Esophagus squamous epithelium (tissue), 5 donors: ENCODE results near the gene ZNF320. TPM values are rescaled to one million over a fixed set of nuclear protein-coding genes. Genes with fewer than 3 reads are reported as not detected.
"Not testable (repeated sequence)": the region's sequence is repeated elsewhere in the genome, so short reads cannot be mapped to it uniquely, and the experiment has no call there.

Experiments
- DNase-seq: peaks from one replicate; lab custom pipeline; 2025; lab: John Stamatoyannopoulos, UW
- H3K27ac ChIP-seq, 4 donors: fragments of 200-600 bp; sonication (generic); one replicate each; pipeline ENCODE4 v1.5.1; 2016 to 2019; ENCODE audit warnings: mild to moderate bottlenecking in 1 of 4
- H3K27me3 ChIP-seq, 4 donors: fragments of 200-600 bp; sonication (generic); 1 replicate in 3 of 4; 2 replicates in 1 of 4; pipeline versions ENCODE4 v1.5.1 to v1.6.0; 2017 to 2021; ENCODE audit warnings: antibody characterized with exemption in 1 of 4
- H3K36me3 ChIP-seq, 3 donors: fragments of 200-600 bp; sonication (generic); one replicate each; pipeline ENCODE4 v1.5.1; 2016 to 2019
- H3K4me1 ChIP-seq, 3 donors: fragments of 200-600 bp; sonication (generic); one replicate each; pipeline ENCODE4 v1.5.1; 2017 to 2019
- H3K4me3 ChIP-seq, 4 donors: fragments of 200-600 bp; sonication (generic); 1 replicate in 3 of 4; 2 replicates in 1 of 4; pipeline ENCODE4 v1.5.1; 2016 to 2019; ENCODE audit warnings: mild to moderate bottlenecking in 2 of 4, moderate library complexity in 1 of 4
- H3K9me3 ChIP-seq, 3 donors: fragments of 200-600 bp; sonication (generic); one replicate each; pipeline ENCODE4 v1.5.1; 2016 to 2019
- CTCF ChIP-seq, 6 experiments: fragments of 450-650 bp in 4 of 6; fragments of 200-600 bp in 2 of 6; sonication (generic) in 2 of 6; IDR thresholded peaks; one replicate each; pipeline ENCODE4 v1.5.1; 2016 to 2019; ENCODE audit warnings: antibody characterized with exemption in 6 of 6, mild to moderate bottlenecking in 4 of 6, moderate library complexity in 4 of 6
- POLR2A ChIP-seq, 4 donors: fragments of 450-650 bp; IDR thresholded peaks; one replicate each; pipeline ENCODE4 v1.6.1; 2017; ENCODE audit warnings: antibody characterized with exemption in 4 of 4, mild to moderate bottlenecking in 4 of 4, moderate library complexity in 3 of 4
- WGBS, 2 donors: methylation state at CpG; one replicate each; pipeline ENCODE4 v1.1.5; 2018; 5-methylcytosine and 5-hydroxymethylcytosine counted together
- intact Hi-C: fragments of 100-400 bp; cut with DNase I; formaldehyde crosslinking; loops from one replicate; pipeline ENCODE4 v1.15.0; 2022
- total RNA-seq, 4 donors: library from RNA; depleted of rRNA; stranded (reverse); fragments of >200 nt; gene quantifications; one replicate each; pipeline ENCODE4 v1.1.0, GENCODE V29; 2016
- donor health status: DM: yes; HTN: yes; CAD: no.

The ZNF320 gene
- total RNA-seq, 4 donors from 2014 or later = 2.3 to 10.5 (median 5.5) TPM

- no peak for DNase-seq
- WGBS, 2 donors = 84 to 85% methylated on average over 4 of the region's 4 CpGs
- Histone ChIP-seq H3K36me3 (peaks cover 0 to 94% (median 6%) of the 10 kb centered on the region in 3 donors), H3K27me3 (no peaks in the 10 kb centered on the region), H3K4me1 (no peaks in the 10 kb centered on the region), H3K9me3 (peaks cover 0 to 16% (median 9%) of the 10 kb centered on the region in 3 donors), H3K4me3 (no peak overlapping the region), H3K27ac (no peak overlapping the region)
- no peak for TF ChIP-seq CTCF (IDR thresholded peaks at IDR 0.05)
- no peak for TF ChIP-seq POLR2A (IDR thresholded peaks at IDR 0.05)
- intact Hi-C loops = no loop called here
Observed at GRCh38 chr19:52889931-52890330, 7.5 kb downstream of the ZNF320 start.

GRCh38 chr19:52889076-52889475 lies 8.4 kb downstream of the ZNF320 start:
- Histone ChIP-seq H3K27me3 (no peaks in the 10 kb centered on the region), H3K36me3 (peaks cover 0 to 97% (median 14%) of the 10 kb centered on the region in 3 donors), H3K4me3 (no peak overlapping the region), H3K9me3 (peaks cover 0 to 25% (median 18%) of the 10 kb centered on the region in 3 donors), H3K27ac (no peak overlapping the region), H3K4me1 (no peaks in the 10 kb centered on the region)
- no peak for DNase-seq
- 82 to 89% methylated on average over 7 of the region's 7 CpGs for WGBS, 2 donors
- TF ChIP-seq POLR2A (IDR thresholded peaks at IDR 0.05) (no peak), CTCF (IDR thresholded peaks at IDR 0.05) (no peak)
- intact Hi-C loops = no loop called here

- TF ChIP-seq CTCF (IDR thresholded peaks at IDR 0.05) (no peak), POLR2A (IDR thresholded peaks at IDR 0.05) (no peak)
- Histone ChIP-seq H3K27me3 (no peaks in the 10 kb centered on the region), H3K9me3 (peaks cover 0 to 93% (median 59%) of the 10 kb centered on the region in 3 donors), H3K4me1 (no peaks in the 10 kb centered on the region), H3K27ac (no peak overlapping the region), H3K36me3 (peaks cover 12 to 78% (median 28%) of the 10 kb centered on the region in 3 donors), H3K4me3 (no peak overlapping the region)
- intact Hi-C loops = no loop called here
- 82 to 87% methylated on average over 11 of the region's 11 CpGs for WGBS, 2 donors
- DNase-seq = no peak
Observed at GRCh38 chr19:52880895-52881389, 16.5 kb downstream of the ZNF320 start.

GRCh38 chr19:52872996-52873395 lies 24.4 kb downstream of the ZNF320 start:
- H3K27me3 ChIP-seq, intact Hi-C loops, H3K4me1 ChIP-seq, H3K36me3 ChIP-seq, DNase-seq, H3K4me3 ChIP-seq, H3K27ac ChIP-seq: not testable (repeated sequence)
- peaks cover 0 to 34% (median 0%) of the 10 kb centered on the region in 3 donors for H3K9me3 ChIP-seq
- WGBS, 2 donors = 67 to 68% methylated on average over 6 of the region's 6 CpGs

- Histone ChIP-seq H3K4me3 (no peak overlapping the region), H3K27ac (no peak overlapping the region), H3K4me1 (no peaks in the 10 kb centered on the region), H3K27me3 (no peaks in the 10 kb centered on the region), H3K9me3 (peaks cover 0 to 23% (median 0%) of the 10 kb centered on the region in 3 donors), H3K36me3 (no peaks in the 10 kb centered on the region)
- no peak for DNase-seq
- TF ChIP-seq CTCF (IDR thresholded peaks at IDR 0.05) (no peak), POLR2A (IDR thresholded peaks at IDR 0.05) (no peak)
- intact Hi-C loops = no loop called here
- 95 to 97% methylated on average over 3 of the region's 3 CpGs for WGBS, 2 donors
Observed at GRCh38 chr19:52871466-52871865, 26.0 kb downstream of the ZNF320 start.

GRCh38 chr19:52868031-52868430 lies 29.4 kb downstream of the ZNF320 start:
- H3K4me1 ChIP-seq, DNase-seq, H3K27ac ChIP-seq, H3K27me3 ChIP-seq, H3K36me3 ChIP-seq, H3K4me3 ChIP-seq, intact Hi-C loops: not testable (repeated sequence)
- WGBS, 2 donors = 88 to 95% methylated on average over 8 to 11 of the region's 11 CpGs
- H3K9me3 ChIP-seq = peaks cover 0 to 18% (median 0%) of the 10 kb centered on the region in 3 donors
